Stimulated activated CD4-positive, alpha-beta T cell treated with anti-CD3 and anti-CD28 coated beads, Interleukin-4, amount 100 ng/mL, for 1 hour (primary cell): ENCODE data around the gene BACH2.

Source experiments
- DNase-seq: peaks from one replicate; pipeline ENCODE4 v3.0.0-alpha.2; 2020

BACH2 gene

GRCh38 chr6:90020746-90021145 is 275.9 kb downstream of the BACH2 start:
- DNase-seq: no peak

GRCh38 chr6:90019216-90019615 is 277.4 kb downstream of the BACH2 start:
- DNase-seq: no peak

DNA sequence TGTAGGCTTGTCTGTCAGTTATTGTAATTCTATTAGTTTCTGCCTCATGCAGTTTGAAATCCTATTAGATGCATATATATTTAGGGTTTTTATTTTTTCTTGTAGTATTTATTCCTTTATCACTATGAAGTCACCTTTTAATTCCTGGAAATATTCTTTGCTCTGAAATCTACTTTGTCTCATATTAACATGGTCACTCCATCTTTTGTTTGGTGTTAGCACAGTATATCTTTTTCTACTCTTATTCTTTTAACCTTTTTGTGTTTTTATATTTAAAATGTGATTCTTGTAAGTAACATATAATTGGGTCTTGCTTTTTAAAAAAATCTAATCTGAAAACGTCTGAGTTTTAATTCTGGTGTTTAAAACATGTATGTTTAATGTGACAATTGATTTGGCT is 280.8 kb downstream of the BACH2 start:
- no peak for DNase-seq

GRCh38 chr6:90008908-90009501 is 287.6 kb downstream of the BACH2 start:
- DNase-seq: no peak

DNA sequence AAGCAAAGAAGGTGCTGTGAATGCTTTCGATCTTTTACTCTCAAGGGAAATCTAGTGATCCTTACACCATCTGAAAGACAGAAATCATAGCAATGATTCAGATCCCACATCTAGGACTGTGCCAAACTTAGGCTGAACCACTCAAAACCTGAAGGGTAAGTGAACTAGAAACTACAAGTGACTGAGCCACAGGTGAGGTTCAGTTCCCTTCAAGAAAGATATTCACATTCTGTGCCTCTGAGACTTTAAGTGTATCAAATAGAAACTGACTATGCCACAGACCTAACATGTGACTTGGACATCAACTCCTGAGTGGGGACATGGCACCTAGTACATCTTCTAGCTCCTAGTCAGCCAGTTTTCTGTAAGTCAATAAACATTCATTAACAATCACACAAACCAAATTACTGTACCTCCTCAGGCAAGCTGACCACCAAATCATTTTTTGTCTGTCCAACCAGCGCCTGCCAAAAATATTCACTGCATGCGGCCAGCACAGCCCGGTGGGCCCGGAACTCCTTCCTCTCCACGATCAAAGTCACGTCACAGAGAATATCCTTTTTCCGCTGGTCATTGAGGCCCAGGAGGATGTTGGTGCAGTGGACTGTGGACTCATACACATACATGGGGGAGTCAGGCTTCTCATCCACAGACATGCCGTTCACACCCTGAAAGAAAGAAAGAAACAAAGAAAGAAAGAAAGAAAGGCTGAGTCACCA is 288.3 kb downstream of the BACH2 start:
- no peak for DNase-seq

GRCh38 chr6:90005048-90005827 is 291.4 kb downstream of the BACH2 start:
- DNase-seq: no peak

DNA sequence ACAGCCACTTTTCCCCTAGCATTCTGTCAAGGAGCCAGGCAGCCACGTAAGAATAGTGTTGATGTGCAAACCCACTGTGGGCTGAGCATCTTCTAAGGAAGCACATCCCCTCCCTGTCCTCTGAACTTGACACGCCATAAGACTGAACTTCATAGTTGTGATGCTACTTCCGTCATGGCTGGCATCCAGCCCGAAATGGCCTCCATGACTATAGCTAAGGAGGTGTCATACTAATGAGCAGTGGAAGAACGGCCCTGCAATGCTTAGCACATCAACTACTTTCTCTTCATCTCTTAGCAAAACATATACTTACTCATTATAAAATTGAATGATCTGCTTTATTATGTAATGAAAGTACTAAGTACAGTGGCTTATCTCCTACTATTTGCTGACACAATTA is 292.1 kb downstream of the BACH2 start:
- no peak for DNase-seq

DNA sequence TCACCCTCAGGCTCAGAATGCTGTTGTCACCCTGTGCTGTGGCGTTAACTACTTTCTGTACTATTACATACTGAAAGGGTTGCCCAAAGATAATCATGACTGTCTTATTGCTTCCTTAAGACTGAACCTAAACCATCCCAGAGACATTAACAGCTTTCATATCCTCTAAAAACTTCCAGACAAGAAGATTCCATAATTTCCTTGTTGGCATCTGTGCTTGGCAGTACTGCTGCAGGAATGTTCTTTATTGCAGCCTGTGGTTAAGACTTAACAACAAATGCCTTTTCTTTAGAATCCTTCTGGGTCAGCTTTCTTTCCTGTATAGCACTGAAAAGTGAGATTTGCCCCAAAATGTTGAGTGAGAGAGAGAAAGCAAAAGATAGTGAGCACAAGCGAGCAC is 292.7 kb downstream of the BACH2 start:
- DNase-seq: no peak

DNA sequence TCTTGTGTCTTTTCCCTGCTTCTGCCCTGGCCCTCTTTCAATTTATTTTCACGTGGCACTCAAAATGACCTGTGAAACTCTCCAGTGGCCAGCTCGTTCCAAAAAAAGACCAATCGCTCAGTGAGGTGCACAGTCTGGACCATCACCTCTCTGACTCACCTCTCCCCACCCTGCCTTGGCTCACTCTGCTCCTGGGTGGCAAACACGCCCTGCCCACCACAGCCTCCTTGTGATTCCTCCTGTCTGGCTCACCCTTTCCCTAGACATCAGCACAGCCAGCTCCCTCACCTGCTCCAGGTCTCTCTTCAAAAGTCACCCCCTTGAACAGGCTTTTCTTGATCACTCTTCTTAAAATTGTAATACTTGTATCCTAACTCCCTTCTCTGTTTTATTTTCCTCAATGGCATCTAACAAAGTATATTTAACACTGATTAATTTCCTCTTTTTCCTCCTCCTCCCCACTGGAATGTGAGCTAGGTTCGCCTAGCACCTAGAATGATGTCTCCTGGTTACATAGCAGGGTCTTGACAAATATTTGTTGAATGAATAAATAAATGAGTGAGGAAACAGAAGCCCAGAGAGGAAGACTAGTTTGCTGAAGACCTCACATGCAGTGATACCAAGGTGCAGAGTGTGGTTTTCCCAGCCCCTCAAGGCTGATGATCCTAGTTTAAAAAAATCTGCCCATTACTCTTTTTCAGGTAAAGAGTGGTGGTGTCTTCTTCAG is 293.4 kb downstream of the BACH2 start:
- no peak for DNase-seq

DNA sequence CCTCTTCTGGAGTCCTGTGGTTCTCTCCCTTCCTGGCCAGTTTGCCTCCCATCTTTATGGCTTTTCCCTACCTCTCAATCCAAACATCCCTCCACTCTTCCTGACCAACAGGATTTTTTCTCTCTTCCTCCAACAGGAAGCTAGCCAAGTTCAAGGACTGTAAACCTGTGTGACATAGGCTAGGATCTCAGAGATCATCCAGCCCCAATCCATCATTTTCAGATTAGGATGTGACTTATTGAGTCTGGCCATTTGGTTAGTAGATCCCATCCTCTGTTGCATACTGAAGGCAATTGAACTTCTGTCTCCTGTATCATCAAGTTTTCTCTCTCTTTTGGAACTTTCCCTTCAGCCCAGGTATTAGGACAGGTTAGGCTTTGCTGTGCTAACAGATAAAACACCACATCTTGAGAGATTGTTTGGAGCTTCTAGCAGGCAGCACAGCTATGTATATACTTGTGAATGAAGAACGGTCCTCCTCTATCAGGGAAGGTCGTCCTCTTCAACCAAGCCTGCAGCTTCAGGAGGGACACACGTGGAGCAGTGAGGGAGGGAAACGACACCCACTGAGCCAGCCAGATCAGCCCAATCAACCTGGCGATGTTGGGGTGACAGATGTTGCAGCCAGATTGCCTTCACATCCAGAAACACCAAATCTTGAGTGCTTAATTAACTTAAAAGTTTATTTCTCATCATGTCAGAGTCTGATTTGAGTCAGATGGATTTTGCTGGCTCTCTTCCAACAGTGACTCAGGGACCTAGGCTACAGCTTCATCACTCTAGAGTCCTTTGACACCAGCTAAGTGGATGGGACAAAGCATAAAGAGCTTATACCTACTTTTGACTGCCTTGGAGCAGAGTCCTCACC is 295.5 kb downstream of the BACH2 start:
- DNase-seq: no peak

GRCh38 chr6:89999945-90000825 is 296.5 kb downstream of the BACH2 start:
- DNase-seq: no peak

DNA sequence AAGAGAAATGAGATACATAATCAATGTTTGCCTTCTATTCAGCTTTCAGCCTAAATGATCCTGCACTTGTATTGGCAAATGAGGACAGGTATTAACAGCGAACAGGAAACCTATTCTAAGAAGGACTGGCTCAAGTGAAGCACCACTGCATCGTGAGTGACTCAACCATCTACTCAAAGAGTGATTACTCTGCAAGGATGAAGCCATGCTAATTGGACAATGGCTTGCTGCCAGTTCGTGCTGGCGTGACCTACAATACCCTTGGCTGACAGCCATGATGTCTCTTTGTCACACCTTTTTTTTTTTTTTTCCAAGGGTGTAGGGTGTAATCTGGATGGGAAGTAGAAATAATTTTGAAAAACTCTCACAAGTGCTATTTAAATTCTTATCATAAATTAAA is 297.5 kb downstream of the BACH2 start:
- DNase-seq: no peak

DNA sequence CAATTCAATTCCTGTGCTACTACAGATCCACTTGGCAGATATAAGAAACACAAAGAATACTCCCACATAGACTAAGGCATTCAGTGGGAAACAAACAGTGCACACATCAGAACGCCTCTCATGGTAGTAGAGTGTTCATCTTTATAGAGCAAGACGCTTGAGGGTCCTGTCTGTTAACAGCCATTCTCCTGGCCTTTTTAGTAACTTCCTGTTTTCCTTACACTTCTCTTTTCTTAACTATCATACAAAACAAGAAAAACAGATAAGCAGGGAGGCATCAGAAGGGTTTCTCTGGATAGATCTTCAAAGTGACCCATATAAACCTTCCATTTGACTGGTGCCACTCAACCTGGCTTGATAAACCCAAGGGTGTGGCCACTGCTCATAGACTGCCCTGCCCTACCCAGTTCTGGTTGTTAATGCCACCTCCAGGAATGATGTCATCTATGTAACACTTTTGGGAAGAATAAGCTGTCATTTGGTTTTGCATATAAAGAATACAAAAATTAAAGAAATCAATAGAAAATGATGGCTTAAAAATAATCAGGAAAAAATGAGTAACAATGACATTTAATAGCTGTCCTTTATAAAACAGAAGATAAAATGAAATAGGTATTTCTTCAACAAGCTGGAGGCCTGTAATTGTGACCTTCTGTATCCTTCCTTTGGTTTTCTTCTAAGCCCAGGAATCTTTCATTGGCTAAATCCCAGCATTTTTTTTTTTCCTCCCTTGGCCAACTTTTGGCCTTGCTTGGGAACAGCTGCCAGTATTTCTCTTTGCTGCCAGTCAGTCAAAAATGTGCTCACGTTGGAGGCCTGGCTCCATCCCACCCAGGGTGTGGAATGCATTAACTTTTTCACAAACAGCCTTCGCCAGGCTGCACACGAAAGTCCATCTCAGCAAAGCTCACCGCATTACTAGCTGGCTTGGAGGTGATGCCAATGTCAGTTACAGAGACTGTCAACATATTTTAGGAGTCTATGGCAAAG is 298.9 kb downstream of the BACH2 start:
- no peak for DNase-seq

- DNase-seq: no peak
Measured at GRCh38 chr6:89993411-89993810, 303.2 kb downstream of the BACH2 start.

DNA sequence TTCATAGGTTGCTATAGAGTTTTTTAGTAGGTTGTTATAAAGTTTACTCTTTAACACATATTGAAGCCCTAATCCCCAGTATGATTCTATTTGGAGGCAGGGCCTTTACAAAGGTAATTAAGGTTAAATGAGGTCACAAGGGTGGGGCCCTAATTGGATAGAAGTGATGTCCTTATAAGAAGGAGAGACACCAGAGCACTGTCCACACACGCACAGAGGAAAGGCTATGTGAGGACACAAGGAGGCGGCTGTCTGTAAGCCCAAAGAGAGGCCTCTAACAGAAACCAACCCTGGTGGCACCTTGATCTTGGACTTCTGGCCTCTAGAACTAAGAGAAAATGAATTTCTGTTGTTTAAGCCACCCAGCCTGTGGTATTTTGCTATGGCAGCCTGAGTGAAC is 303.8 kb downstream of the BACH2 start:
- DNase-seq: no peak

DNA sequence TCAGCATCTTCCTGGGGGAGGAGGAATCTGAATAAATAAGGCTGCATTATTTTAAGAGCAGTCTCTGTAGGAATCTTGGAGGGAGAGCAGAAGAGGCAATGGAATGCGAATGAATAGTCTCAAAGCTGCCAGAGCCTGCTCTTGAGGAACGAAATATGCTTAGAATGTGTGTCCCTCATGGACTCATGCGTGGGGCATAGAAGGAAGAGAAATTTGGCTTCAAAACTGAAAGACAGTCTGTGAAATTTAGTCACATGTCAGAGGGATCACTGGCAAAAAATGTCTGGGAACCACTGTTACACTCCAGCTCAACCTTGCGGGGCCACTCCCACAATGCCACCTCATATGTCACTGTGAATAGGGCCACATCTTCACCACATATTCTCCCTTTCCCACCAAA is 306.9 kb downstream of the BACH2 start:
- no peak for DNase-seq

- no peak for DNase-seq
Measured at GRCh38 chr6:89987830-89988229, 308.8 kb downstream of the BACH2 start.

DNA sequence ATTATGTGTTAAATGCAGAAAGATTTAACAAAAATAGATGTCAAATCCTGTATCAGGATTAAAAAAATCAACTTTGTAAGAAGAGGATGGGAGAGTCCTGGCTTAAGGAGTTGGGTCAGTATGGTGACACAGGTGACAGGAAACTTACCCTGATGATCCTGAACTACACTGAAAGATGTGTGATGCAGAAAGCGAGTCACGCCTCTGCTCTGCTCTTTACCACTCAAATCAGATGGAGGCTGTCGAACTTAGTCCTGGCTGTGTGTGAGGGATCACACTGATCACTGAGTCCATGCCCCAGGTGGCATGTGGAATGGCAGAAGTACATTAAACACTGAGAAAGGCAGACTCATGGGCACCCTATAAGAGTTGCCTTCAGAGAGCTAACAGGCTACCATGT is 309.5 kb downstream of the BACH2 start:
- no peak for DNase-seq

GRCh38 chr6:89986650-89987074 is 310.0 kb downstream of the BACH2 start:
- no peak for DNase-seq
